Endothelial cell of coronary artery (primary cell): ENCODE data around the gene SLC16A10. TPM values are rescaled to one million over a fixed set of nuclear protein-coding genes. Genes with fewer than 3 reads are reported as not detected.

ENCODE experiments used
- total RNA-seq: library from RNA; depleted of rRNA; stranded (reverse); fragments of >200 nt; gene quantifications from 2 replicates; pipeline ENCODE4 v1.2.3, GENCODE V29; 2014

Gene SLC16A10, protein sequence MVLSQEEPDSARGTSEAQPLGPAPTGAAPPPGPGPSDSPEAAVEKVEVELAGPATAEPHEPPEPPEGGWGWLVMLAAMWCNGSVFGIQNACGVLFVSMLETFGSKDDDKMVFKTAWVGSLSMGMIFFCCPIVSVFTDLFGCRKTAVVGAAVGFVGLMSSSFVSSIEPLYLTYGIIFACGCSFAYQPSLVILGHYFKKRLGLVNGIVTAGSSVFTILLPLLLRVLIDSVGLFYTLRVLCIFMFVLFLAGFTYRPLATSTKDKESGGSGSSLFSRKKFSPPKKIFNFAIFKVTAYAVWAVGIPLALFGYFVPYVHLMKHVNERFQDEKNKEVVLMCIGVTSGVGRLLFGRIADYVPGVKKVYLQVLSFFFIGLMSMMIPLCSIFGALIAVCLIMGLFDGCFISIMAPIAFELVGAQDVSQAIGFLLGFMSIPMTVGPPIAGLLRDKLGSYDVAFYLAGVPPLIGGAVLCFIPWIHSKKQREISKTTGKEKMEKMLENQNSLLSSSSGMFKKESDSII
- total RNA-seq = not detected in 2 replicates

DNA sequence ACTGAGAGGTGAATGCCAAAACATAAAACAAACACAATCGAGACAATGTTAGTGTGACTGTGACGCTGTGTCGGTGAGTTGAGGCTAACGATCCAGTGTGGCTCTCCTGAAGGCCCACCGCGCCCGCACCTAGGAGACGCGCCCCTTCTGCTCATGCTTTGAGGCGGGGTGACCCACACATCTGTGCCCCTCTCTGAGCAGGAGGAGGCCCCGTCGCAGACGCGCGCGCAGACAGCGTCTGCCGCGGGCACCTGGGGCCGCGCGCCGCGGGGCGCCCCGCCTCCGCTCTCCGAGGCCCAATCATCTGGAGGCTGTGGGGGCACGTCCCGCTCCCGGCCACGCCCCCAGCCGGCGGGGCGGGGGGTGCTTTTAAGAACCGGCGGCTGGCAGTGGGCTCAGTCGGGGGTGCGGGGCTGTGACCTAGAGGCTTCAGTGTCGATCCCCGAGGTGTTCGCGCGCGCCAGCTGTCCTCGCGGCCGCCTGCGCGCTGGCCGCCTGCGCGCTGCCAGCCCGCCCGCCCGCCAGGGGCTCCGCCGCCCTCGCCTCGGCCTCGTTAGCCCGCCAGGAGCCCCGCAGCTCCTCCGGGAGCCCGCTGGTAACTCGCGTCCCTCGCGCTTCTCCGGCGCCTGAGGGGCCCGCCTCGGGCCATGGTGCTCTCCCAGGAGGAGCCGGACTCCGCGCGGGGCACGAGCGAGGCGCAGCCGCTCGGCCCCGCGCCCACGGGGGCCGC lies at the start of gene SLC16A10:
SLC16A10 (plus strand) TSS at position 398 of the 730 bp plus-strand sequence; CDS start at position 648, 250 bp downstream.

Other genes starting within 250 kb of the SLC16A10 start
- 36.8 and 45.2 TPM in 2 replicates for gene AMD1, start 212.7 kb upstream of the SLC16A10 start, total RNA-seq
- gene GTF3C6, start 128.8 kb upstream of the SLC16A10 start, total RNA-seq = 44.6 and 61.3 TPM in 2 replicates
- 12.8 and 16.8 TPM in 2 replicates for gene RPF2, start 105.5 kb upstream of the SLC16A10 start, total RNA-seq